ENCODE measurements around the gene KLF5.

- TF ChIP-seq, protein P1, sequence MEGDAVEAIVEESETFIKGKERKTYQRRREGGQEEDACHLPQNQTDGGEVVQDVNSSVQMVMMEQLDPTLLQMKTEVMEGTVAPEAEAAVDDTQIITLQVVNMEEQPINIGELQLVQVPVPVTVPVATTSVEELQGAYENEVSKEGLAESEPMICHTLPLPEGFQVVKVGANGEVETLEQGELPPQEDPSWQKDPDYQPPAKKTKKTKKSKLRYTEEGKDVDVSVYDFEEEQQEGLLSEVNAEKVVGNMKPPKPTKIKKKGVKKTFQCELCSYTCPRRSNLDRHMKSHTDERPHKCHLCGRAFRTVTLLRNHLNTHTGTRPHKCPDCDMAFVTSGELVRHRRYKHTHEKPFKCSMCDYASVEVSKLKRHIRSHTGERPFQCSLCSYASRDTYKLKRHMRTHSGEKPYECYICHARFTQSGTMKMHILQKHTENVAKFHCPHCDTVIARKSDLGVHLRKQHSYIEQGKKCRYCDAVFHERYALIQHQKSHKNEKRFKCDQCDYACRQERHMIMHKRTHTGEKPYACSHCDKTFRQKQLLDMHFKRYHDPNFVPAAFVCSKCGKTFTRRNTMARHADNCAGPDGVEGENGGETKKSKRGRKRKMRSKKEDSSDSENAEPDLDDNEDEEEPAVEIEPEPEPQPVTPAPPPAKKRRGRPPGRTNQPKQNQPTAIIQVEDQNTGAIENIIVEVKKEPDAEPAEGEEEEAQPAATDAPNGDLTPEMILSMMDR (IDR thresholded peaks at IDR 0.05; ENCODE audit: insufficient read depth, low read depth, low read length): no peak
- TF ChIP-seq EZH2 (IDR thresholded peaks at IDR 0.05; ENCODE audit: insufficient read depth, low read length): no peak
Observed at GRCh38 chr13:73110814-73111213, 52.0 kb downstream of the KLF5 start.

Measured in astrocyte (in vitro differentiated cells and primary cell).